Lung (tissue), 12 donors: ENCODE data around the gene WDR86. TPM values are rescaled to one million over a fixed set of nuclear protein-coding genes. Genes with fewer than 3 reads are reported as not detected.

Experiments used
- ATAC-seq: fragments of 200-7000 bp; cut with Tn5 transposase; one replicate; pipeline ENCODE4 v1.9.1; 2020; ENCODE audit warnings: moderate number of reproducible peaks; ENCODE audit not compliant: insufficient read depth, low FRiP score
- DNase-seq, 3 donors: peaks; one replicate each; pipeline ENCODE4 v3.0.0-alpha.2; 2013 to 2017
- H3K27ac ChIP-seq, 2 donors: one replicate each; pipeline ENCODE4 v1.5.1; 2013; ENCODE audit warnings: mild to moderate bottlenecking in 2 of 2, moderate library complexity in 2 of 2, control low read depth in 1 of 2, inconsistent platforms in 1 of 2, low read depth in 1 of 2, low read length in 1 of 2
- H3K27me3 ChIP-seq, 3 donors: one replicate each; pipeline ENCODE4 v1.5.1; 2013; ENCODE audit warnings: low read length in 2 of 3; ENCODE audit not compliant: control insufficient read depth in 3 of 3, insufficient read depth in 3 of 3
- H3K36me3 ChIP-seq, 4 donors: one replicate each; pipeline ENCODE4 v1.5.1; 2013; ENCODE audit warnings: low read length in 4 of 4, mild to moderate bottlenecking in 1 of 4, moderate library complexity in 1 of 4; ENCODE audit not compliant: control insufficient read depth in 4 of 4, insufficient read depth in 4 of 4
- H3K4me1 ChIP-seq, 5 donors: one replicate each; pipeline ENCODE4 v1.5.1; 2013; ENCODE audit warnings: low read length in 5 of 5, mild to moderate bottlenecking in 2 of 5, moderate library complexity in 1 of 5; ENCODE audit not compliant: control insufficient read depth in 5 of 5, insufficient read depth in 5 of 5
- H3K4me3 ChIP-seq: one replicate; pipeline ENCODE4 v1.5.1; 2013; ENCODE audit warnings: mild to moderate bottlenecking, control low read depth, moderate library complexity
- H3K9ac ChIP-seq, 2 donors: one replicate each; pipeline ENCODE4 v1.5.1; 2013; ENCODE audit warnings: low read length in 2 of 2, control low read depth in 1 of 2; ENCODE audit not compliant: insufficient read depth in 1 of 2
- H3K9me3 ChIP-seq, 4 donors: one replicate each; pipeline ENCODE4 v1.5.1; 2013; ENCODE audit warnings: low read length in 3 of 4, mild to moderate bottlenecking in 1 of 4, moderate library complexity in 1 of 4; ENCODE audit not compliant: control insufficient read depth in 4 of 4, insufficient read depth in 3 of 4
- WGBS, 2 donors: extraction: QIAGEN DNeasy Blood & Tissue Kit; methylation state at CpG; one replicate each; pipeline ENCODE4 v1.1.7; 2013; 5-methylcytosine and 5-hydroxymethylcytosine counted together
- polyA plus RNA-seq, 2 donors: library from polyadenylated mRNA; stranded (reverse); fragments of 200-250 nt; gene quantifications; one replicate each; pipeline ENCODE4 v1.2.1, GENCODE V29; 2013
- total RNA-seq, 2 donors: library from RNA; depleted of rRNA in 1 of 2; stranded (reverse); fragments of >200 nt in 1 of 2; gene quantifications; one replicate each; pipeline ENCODE4 v1.2.1, GENCODE V29; 2014 to 2021
- TF ChIP-seq, protein P1 (sequence below): IDR thresholded peaks from 2 replicates; pipeline ENCODE4 v1.5.1; 2012; ENCODE audit warnings: mild to moderate bottlenecking; ENCODE audit errors: control extremely low read depth, extremely low read depth
- donor health status: control.
- donor health status: control.
- donor health status: Bipolar disorder and iron deficiency.
- donor health status: healthy.
- donor health status: DM: yes; HTN: yes; CAD: no.

WDR86 gene
- total and polyA plus RNA-seq, 4 donors: 0.81 to 19.7 (median 2.4) TPM

DNA sequence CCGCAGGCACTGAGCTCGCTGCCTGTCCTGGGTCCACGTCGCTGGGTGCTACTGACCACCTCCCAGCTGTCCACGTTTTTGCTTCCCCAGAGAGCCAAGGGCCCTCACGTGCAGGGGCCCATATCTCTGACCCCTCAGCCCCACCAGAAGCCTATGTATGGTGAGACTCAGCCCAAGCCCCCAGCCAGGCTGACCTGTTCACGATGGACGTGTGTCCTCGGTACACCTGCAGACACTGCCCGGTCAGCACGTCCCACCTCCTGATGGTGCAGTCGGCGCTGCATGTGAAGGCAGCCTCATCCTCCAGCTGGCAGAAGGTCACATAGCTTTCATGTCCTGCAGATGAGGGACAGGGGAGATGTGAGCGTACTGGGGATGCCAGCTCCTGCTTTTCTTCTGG lies 9.9 kb downstream of the WDR86 start:
- Histone ChIP-seq H3K9me3 (no peaks in the 10 kb centered on the region), H3K9ac (no peak overlapping the region), H3K36me3 (peaks cover 0 to 14% (median 7%) of the 10 kb centered on the region in 4 donors), H3K27me3 (no peaks in the 10 kb centered on the region), H3K4me1 (peaks cover 0 to 15% (median 9%) of the 10 kb centered on the region in 5 donors), H3K27ac (no peak overlapping the region), H3K4me3 (no peak overlapping the region)
- TF ChIP-seq, protein P1, sequence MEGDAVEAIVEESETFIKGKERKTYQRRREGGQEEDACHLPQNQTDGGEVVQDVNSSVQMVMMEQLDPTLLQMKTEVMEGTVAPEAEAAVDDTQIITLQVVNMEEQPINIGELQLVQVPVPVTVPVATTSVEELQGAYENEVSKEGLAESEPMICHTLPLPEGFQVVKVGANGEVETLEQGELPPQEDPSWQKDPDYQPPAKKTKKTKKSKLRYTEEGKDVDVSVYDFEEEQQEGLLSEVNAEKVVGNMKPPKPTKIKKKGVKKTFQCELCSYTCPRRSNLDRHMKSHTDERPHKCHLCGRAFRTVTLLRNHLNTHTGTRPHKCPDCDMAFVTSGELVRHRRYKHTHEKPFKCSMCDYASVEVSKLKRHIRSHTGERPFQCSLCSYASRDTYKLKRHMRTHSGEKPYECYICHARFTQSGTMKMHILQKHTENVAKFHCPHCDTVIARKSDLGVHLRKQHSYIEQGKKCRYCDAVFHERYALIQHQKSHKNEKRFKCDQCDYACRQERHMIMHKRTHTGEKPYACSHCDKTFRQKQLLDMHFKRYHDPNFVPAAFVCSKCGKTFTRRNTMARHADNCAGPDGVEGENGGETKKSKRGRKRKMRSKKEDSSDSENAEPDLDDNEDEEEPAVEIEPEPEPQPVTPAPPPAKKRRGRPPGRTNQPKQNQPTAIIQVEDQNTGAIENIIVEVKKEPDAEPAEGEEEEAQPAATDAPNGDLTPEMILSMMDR: no peak
- 91 to 92% methylated on average over 14 of the region's 14 CpGs for WGBS, 2 donors
- DNase-seq (no peak), ATAC-seq (no peak)

GRCh38 chr7:151399305-151399601 lies 10.6 kb downstream of the WDR86 start:
- DNase-seq (no peak), ATAC-seq (no peak)
- WGBS, 2 donors: 93 to 94% methylated on average over 7 of the region's 7 CpGs
- no peak overlapping the region for H3K27ac ChIP-seq
- TF ChIP-seq, protein P1: no peak
- no peak overlapping the region for H3K9ac ChIP-seq
- H3K36me3 ChIP-seq: peaks cover 0 to 14% (median 7%) of the 10 kb centered on the region in 4 donors
- H3K4me3 ChIP-seq: no peak overlapping the region
- H3K4me1 ChIP-seq: peaks cover 0 to 9% (median 8%) of the 10 kb centered on the region in 5 donors
- H3K27me3 ChIP-seq: no peaks in the 10 kb centered on the region
- no peaks in the 10 kb centered on the region for H3K9me3 ChIP-seq

DNA sequence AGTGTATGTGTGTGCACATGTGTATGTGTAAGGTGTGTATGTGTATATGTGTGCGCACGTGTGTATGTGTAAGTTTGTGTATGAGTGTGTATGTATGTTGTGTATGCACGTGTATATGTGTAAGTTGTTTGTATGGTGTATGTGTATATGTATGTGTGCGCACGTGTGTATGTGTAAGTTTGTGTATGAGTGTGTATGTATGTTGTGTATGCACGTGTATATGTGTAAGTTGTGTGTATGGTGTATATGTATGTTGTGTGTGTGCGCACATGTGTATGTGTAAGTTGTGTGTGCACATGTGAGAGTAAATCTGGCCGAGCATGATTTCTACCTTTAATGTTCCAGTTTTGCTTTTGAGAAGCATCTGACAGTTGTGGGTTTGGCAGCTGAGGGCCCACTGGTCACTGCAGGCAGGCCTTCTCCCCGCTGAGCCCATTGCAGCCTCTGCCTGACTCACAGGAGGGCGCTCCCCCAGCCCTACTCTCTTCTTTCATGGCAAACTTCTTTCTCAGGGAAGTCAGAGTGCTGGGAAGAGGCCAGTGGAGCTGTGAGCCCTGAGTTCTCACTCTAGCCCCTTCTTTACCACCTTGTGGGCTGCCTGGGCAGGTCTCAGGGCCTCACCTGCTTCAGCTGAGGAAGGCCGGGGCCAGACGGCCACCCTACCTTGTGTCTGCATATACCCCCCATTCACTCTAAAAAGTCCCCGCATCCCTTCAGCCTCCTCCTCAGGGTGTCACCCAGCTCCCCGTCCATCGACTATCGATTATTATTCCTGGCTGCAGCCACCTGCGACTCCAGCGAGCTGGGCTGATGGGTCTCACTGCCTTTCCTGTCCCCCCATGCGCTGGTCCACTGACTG lies 11.2 kb downstream of the WDR86 start:
- Histone ChIP-seq H3K36me3 (peaks cover 0 to 14% (median 7%) of the 10 kb centered on the region in 4 donors), H3K9ac (no peak overlapping the region), H3K9me3 (no peaks in the 10 kb centered on the region), H3K4me3 (no peak overlapping the region), H3K27me3 (no peaks in the 10 kb centered on the region), H3K4me1 (peaks cover 0 to 7% (median 3%) of the 10 kb centered on the region in 5 donors), H3K27ac (no peak overlapping the region)
- ATAC-seq (no peak), DNase-seq (no peak)
- TF ChIP-seq, protein P1: no peak
- 91 to 92% methylated on average over 19 of the region's 19 CpGs for WGBS, 2 donors
